Measurements from ENCODE around the gene SLC7A11.

Gene SLC7A11

DNA sequence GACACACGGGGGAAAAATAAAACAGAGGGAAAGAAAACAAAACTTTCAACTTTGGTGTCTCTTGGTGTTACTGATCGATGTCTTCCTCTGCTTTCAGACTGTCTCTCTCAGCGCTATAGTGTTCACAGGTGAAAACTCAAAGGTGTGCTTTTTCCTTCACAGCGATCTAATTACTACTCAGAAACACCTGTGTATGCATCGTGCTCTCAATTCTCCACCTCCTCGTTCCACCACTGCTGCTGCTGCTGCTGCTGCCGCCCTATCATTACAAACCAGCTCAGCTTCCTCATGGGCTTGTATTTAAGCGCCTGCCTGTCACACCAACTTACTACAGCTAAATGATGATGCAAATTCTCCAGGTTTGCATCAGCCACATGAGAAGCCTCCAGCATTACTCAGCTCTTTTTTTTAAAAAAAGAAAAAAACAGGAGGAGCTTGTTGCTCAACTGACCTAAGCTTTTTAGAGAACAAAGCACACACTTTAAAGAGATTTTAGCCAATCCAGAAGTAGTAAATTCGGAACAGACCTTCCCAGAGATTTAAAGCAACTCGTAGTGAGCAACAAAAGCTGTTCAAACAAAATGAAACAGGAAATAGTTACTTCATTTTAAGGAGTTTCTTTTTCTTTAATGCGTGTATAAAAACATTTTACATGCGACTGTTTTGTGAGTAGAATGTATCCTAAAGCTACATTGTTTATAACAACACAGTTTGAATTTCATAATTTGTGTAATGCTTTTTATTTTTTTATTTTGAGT, at the start of gene SLC7A11:
SLC7A11 (minus strand) TSS at position 274 of the 758 bp plus-strand sequence. CDS start 280 bp downstream, outside the sequence.
- DNase-seq: peak; percentile 41

DNA sequence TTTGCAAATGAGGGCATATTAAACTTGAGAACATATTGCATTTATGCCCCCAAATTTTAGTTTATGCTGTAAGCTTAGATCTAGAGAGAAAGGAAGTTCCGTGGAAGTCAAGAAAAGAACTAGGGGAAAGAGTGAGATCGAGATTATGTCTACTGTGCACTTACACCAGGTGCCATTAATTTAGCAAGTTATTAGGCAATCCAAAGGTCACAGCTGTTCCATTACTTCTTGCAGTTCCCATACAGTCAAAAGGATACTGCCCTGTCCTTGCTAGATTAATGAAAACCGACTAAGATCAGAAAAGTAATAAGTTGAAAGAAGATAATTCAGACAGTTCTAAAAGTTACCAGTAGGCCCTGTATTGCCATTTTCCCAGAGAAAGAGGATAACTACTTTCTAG, 49.3 kb upstream of the SLC7A11 start:
- no peak for DNase-seq

DNA sequence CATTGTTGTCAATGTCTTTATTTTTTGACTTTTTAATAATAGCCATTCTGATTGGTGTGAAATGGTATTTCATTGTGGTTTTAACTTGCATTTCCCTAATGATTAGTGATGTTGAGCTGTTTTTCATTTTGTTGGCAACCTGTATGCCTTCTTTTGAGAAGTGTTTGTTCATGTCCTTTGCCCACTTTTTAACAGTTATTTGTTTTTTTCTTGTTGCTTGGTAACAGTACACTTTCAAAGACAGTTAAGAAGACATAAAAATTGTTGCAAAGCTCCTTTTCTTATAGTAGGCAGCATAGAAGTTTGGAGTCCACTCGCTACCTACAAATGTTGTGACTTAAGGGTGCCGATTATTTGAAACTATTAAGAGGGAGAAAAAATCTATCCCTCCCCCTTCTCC, 48.7 kb upstream of the SLC7A11 start:
- DNase-seq: no peak

DNA sequence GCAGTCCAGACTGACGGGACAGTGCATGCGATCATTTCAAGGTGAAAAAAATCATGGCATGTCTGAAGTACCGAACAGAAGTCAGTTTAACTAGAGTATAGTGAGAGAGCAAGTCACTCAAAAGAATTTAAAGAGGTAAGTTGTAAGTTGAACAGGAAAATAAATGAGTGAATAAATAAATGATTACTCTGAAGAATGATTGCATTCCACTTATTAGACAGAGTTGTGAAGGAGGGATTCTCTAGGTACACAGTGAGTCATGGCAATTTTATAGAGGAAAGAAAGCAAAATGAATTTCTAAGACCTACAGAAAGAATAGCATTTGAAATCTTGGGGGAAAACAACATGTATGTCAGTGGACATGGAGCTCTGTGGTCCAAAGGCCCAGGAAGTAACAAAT, 37.1 kb upstream of the SLC7A11 start:
- DNase-seq: no peak

DNA sequence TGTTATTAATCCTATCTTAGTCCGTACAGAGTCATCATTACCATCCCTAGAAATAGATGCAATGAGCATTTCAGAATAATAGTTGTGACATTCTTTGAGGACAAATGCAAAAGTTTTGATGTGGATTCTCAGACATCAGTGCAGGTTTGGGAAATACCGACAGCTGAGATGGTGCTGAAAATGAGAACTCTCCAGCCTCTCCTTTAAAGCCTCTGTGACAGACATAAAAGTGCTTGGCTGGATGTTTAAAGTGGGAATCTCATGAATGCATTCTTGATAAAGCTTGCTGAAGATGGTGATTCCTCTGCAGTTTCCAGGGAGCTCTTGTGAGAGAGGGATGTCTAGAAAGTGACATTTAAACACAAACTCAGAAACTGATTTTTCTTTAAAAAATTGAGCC, 35.0 kb upstream of the SLC7A11 start:
- DNase-seq: no peak

DNA sequence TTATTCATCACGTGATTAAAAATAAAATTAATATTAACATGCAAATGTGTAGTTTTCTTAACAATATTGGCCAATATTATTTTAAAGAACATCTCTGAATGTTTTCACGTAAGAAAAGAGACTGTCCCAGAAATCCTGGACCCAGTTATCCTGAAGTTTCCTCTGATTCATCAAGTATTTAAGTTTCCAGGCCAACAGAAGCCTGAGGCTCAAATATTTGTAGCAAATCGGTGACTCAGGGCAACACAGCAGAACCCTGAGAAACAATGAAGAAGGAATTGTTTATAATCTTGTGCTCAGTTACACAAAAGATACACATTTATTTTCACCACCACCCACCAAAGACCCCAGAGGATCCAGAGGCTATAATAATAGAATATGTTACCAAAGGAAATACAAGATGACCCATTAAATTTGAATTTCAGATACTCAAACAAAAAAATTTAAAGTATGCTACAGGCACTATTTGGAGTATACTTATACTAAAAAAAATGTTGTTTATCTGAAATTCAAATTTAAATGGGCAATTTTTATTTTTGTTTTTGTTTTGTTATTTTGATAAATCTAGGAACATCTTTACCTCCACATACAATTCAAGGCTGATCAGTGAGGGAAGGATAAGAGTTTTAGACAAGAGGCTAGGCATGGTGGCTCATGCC, 33.9 kb upstream of the SLC7A11 start:
- no peak for DNase-seq

DNA sequence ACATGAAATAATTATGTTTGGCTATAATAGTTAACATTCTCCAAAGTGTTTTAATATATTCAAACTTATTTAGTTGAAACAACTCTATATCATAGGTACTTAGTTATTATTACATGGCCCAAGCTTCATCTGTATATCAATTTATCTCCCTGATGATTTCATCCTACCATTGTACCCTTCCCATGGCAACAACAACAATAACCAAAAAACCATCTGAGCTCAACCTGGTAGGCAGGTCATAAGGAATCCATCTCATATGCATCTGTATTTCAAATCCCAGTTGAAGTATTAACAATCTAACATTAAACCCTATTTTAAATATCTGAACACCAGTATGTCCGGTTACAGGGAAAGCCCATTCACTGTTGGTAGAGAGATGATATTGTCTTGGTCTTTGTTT, 33.1 kb upstream of the SLC7A11 start:
- DNase-seq: no peak

DNA sequence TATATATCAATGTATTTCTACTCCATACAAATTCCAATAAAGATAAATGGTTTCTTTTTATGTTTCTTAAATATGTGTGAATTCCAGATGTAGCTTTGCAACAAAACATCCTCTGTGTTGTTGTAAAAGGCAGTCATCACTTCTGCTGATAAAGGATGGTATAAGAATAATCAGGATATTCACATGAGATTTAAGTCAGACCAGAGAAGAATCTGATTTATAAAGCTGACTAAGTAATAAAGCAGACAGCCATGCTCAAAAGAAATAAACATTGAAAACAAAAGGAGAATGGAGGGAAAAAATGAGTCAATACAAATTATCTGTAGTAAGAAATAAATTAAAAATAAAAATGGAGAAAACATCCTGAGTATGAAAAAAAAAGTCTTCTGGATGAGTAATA, 27.0 kb upstream of the SLC7A11 start:
- DNase-seq: no peak

DNA sequence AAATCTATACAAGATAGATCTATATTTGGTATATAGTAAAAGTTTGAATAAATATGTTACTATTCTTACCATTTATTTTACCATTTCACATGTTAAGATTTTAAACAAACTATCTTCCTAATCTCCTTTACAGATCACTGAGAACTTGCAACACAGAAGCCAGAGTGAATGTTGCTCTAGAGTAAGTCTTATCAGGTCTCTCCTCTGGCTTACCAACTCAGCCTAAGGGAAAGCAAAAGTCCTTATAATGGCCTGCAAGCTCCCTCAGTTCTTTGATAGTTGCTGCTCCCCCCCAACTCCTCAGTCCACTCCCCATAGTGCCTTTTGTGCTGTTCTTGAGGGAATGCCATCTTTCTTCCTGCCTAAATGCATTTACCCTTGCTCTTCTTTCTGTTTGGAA, 25.7 kb upstream of the SLC7A11 start:
- DNase-seq: no peak

DNA sequence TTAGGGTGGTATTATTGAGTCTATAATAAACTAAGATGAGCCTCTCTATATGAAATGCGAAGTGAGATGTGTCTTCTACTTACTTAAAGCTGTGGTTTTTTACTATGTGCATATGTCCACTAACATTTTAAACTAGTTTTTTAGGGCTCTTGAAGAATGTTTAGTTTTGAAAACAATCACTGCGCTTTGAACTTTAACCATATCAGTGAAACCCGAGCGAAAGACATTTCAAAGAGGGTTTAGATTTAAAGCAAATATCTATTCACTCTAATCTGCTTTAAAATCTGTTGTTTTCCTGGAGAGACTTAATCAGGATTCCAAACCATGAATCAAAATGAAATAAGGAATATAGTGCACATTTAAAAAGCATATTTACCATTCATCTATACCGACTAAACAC, 24.8 kb upstream of the SLC7A11 start:
- no peak for DNase-seq

DNA sequence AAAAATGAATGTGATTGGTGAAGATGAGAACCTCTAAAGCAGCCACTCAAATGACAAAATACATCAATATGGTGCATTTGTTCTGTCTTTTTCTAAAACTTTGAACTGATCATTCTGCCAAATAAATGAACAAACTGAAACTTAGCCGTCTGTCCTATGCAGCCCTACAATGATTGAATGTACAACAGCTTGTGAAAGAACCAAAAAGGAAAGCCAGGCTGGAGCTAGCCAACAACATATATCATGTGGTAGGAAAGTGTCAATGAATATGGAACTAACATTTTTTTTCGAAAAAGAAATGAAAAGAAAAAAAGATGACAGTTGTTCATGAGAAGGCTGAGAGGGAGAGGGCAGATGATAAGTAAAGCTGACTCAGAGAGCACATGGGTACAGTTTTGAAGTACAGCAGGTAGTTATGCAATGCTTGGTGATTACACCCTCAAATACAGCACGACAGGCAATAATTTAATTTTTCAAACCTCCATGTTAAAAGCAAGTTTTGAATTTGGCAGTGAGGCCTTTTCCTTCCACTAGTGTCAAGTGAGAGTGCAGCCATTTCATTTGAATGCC, 21.2 kb upstream of the SLC7A11 start:
- DNase-seq: no peak

DNA sequence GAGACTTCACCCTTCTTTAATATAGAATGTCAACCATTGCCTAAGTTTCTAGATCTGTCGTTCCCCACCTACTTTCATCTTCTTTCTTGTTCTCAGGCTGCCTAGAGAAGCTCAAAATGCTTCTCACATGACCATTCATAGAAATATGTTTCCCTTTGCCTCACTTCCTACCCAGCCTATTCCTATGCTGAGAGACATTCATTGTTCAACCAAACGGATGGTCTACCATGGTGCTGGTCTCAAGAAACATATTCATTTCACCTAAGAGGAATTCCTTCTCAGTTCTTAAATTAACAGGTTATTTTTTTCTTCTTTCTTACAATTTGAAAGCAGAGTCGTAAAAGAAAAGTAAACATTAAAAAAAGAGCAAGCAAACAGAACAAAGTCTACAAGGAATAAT, 20.3 kb upstream of the SLC7A11 start:
- no peak for DNase-seq

DNA sequence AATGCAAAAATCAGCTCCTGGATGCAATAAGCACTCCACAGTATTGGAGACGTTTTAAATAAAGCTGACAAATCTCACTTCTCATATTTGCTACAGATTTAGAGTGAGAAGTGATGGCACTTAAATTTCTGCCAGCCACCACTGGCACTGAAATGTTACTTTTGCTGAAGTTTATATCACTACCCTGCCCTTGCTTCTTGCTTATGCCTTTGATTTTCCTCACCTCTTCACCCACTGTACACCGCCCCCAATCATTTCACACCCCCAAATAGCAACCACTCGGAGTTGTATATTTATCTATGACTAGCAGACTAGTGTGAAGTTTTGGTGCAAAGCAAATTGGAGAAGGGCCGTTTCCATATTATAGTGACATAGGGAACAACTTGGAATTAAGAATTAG, 19.9 kb upstream of the SLC7A11 start:
- no peak for DNase-seq

DNA sequence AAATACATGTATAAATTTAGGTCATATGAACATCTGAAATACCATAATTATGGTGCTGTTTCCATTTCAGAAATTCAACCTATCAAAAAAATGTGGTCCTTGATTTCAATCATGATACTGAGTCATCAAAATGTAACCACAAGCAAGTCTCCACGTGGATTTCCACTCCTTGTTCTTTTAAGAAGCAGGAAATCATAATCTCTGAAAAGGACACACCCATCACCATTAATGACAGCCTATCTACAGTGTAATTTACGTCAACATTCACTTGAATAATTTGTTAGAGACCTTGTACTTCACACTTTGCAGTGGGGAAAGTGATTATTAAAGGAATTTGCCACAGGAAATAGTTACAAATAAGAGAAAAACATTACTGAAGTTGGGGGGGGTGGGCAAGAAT, 17.7 kb upstream of the SLC7A11 start:
- no peak for DNase-seq

DNA sequence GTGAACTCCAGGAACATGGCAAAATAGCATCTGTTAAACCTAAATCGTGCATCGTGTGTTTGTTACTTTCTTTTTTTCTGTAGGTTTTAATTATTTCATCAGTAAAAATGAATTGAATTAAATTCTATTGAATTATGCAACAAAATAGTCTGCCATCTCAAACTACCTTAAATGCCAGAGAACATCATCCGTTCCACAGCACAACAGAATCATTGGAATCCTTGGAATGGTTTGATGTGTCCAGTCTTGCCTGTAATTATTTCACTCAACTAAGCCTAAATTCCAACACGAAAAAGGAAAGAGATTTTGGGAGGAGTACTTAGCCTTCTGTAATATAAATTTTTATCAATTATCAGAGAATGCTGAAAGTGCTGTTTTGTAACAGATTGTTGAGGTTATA, 17.1 kb upstream of the SLC7A11 start:
- no peak for DNase-seq

DNA sequence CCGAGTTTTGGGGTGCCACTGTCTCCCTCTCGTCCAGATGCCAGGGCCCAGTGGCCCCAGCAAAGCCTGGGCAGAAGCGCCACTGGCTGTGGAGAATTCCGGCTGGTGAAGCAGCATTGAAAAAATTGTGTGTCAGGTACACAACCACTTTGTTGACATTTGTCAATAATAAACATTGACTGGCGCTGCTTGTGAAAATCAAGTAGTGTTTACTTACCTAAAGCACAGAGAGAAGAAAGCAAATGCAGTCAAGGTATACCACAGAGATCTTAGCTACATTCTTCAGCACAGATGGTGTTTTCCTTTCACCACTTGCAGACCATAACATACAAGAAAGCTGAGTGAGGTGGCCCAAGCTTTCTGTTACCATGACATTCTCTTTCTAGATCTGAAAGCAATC, 14.5 kb upstream of the SLC7A11 start:
- no peak for DNase-seq

DNA sequence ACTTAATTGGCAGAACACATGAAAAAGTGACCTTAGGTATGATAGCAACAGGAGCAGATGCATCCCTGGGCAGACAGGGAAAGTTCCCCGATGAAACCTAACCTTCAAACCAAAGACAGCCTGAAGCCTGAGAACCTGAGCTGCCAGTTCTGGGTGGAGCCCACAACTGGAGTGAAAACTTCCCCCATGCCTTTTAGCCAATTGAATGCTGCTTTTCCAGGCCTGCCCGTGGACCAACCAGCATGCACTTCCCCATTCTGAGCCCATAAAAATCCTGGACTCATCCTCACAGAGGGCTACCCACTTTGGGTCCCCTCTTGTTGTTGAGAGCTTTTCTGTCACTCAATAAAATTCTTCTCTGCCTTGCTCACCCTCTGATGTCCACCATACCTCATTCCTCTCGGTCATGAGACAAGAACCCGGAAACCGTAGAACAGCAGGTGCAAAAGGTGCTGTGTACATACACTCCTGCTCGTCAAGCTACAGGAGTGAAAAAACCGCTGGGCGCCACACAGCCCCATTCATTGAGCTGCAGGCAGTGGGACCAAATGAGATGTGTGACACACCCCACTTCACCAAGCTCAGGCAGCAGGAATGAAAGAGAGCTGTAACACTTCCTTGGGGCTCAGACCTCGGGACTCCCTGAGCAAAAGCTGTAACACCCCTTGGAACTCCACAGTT, 13.9 kb upstream of the SLC7A11 start:
- DNase-seq: no peak

DNA sequence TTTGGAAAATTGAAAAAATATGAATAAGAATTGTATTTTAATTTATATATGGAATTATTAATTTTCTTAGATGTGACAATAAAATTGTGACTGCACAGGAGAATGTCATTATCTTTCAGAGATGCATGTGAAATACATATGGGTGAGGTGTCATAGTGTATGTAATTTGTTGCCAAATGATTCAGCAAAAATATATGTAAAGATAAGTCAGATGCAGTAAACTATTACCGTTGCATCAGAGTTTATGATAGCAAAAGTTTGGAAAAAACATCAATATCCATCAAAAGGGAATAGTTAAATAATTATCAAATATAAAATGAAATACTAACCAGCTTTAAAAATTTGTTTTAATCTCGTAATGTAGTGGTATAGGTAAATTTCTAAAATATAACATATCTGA, 10.4 kb upstream of the SLC7A11 start:
- DNase-seq: no peak

DNA sequence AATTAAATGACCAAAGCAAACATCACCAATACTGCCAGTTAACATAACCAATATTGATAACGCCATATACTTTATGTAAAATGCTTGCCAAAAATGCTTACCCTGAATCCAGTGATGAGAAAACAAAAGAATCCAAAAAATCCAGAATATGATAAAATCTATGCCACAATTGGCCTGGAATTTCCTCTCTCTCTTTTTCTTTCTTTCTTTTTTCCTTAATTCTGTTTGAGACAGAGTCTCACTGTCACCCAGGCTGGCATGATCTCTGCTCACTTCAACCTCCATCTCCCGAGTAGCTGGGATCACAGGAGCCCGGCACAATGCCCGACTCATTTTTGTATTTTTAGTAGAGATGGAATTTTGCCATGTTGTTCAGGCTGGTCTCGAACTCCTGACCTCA, 9.8 kb upstream of the SLC7A11 start:
- no peak for DNase-seq

DNA sequence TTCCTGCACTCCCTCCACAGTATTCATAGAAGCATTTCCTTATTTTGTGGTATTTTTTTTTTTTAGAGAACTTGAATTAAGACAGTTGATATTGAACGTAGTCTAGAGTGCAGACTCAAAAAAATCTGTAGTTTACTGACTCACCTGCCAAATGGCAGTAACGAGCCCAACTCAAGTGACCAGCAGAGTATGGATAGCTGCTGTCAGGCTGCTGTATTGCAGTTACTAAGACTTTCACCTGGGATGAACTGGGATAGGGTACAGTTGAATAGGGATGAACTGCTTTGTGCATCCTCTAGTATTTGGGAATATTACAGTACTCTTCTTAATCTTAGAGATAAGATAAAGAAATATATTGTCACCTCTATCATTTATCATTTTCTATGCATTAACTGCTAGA, 7.0 kb upstream of the SLC7A11 start:
- no peak for DNase-seq

DNA sequence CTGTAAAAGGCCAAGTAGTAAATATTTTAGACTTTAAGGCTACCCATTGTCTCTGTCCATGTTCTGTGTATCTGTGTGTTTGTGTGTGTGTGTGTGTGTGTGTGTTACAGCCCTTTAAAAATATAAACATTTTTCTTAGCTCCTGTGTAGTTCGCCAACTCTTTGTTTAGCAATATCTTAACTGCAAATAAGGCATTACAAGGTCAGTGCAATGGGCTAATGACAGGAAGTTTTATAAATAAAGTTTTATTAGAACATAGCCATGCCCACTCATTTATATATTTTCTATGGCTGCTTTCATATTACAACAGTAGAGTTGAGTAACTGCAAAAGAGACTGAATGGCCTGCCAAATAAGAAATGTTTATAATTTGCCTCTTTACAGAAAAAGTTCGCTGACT, 5.9 kb upstream of the SLC7A11 start:
- no peak for DNase-seq

DNA sequence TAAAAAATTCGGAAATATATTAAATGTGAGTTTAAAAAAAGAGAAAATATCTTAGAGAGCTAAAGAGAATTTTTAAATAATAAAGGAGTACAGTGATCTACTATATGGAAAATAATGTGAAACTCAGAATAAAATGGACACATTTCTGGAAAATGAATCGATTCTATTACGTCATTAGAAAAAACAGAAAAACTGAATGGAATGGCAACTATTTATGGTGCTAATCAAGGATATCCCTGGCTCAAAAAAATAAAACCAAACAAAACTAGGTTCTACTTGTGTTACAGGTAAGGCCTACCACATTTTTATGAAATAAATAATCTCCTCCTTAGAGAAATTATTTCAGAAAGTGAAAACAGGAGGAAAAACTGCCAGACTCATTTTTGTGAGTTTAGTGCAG, 5.5 kb upstream of the SLC7A11 start:
- no peak for DNase-seq

DNA sequence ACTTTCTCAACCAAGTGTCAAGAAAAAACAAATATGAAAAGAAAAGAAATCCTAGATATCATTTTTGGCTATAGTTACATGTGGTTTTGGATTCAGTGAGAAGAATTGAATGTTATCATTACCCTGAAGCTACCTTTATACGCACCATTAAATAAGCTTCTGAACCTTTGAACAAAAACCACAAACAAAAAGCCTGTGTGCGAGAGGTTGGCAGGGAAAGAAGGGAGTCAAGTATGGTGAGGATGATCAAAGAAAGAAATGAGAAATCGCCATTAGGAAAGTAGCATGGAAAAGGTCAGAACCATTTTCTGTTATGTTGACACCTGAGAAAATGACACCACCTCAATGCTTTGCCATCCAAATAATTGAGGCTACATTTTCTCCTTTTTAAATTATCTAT, 1.2 kb upstream of the SLC7A11 start:
- no peak for DNase-seq

DNA sequence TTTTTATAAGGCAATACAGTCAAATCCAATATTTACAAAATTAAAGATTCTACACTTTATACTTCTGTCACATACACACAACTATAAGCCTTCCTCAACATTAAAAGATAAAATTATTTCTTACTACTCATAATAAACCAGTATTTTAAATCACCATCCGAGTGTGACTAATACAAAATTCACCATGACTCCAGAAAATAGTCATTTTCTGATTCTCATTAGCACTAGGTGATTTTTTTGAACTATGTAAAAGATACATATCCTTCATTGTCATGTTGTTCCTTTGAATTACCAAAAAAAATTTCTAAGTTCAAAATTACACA, 646 bp upstream of the SLC7A11 start:
- no peak for DNase-seq

Measured in left hindlimb (tissue), 1 donor.